ENCODE data around the gene ZBTB40.

The ZBTB40 gene

DNA sequence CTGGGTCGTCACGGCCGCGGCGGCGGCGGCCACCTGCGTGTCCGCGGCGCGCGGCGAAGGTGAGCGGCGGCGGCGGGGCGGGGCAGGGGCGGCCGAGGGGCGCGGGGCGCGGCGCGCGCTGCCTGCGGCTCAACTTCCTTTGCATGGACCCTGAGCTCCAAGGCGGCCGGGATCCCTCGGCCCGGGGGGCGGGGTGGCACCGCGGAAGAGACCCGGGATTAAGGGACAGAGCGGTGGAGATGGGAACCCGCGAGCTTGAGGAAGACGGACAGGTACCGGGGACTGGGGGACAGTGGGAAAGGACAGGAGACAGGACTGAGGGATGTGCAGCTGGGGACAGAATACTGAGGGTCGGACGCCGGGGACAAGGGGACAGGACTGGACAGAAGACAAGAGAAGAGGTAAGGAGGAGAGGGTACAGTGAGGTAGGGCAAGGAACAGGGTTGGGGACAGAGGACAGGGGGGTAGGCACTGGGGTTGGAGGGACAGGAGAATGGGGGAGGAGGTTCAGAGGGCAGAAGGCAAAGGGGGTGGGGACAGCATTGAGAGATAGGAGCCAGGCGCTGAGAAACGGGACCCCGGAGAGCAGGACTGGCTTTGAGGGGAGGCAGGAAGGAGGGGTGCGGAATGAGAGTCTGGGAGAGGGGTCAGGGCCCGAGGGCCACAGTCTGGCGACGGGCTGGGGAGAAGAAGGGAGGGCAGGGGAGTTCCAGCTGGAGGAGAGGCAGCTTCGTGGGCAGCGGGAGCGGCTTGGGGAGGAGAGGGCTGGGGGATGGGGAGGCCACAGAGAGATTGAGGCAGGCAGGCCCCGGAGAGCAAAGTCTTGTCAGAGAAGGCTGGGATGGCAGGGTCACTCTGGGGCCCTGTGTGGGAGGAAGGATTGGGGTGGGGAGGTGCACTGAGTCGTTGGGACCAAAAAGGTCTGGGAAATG, 112.3 kb downstream of the ZBTB40 start:
- TF ChIP-seq, protein P1, sequence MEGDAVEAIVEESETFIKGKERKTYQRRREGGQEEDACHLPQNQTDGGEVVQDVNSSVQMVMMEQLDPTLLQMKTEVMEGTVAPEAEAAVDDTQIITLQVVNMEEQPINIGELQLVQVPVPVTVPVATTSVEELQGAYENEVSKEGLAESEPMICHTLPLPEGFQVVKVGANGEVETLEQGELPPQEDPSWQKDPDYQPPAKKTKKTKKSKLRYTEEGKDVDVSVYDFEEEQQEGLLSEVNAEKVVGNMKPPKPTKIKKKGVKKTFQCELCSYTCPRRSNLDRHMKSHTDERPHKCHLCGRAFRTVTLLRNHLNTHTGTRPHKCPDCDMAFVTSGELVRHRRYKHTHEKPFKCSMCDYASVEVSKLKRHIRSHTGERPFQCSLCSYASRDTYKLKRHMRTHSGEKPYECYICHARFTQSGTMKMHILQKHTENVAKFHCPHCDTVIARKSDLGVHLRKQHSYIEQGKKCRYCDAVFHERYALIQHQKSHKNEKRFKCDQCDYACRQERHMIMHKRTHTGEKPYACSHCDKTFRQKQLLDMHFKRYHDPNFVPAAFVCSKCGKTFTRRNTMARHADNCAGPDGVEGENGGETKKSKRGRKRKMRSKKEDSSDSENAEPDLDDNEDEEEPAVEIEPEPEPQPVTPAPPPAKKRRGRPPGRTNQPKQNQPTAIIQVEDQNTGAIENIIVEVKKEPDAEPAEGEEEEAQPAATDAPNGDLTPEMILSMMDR (IDR thresholded peaks at IDR 0.05; ENCODE audit: borderline replicate concordance, control extremely low read depth, extremely low read depth, insufficient read depth, missing control alignments), result no peak

DNA sequence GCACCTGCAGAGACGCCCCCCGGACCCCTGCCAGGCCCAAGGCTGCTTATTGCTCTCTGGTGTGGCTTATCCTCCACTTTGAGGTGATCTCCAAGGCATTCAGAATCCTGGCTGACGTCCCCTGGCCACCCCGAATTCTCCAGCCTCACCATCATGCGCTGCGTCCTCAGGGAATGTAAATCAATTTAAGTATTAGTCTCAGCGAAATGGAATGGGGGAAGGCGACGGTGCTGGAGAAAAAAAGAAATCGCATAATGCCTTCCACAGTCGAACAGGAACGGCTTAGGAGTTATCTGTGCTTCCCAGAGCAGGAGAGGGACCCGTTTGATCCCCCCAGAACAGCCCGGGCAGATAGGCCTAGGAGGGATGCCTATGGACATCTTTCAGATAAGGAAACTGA, 114.5 kb downstream of the ZBTB40 start:
- in situ Hi-C loops (cut with MboI; ENCODE audit: low sequenced_read_pairs, unreplicated experiment), result no loop called here
- TF ChIP-seq, protein P1 (IDR thresholded peaks at IDR 0.05; ENCODE audit: borderline replicate concordance, control extremely low read depth, extremely low read depth, insufficient read depth, missing control alignments), result no peak
- DNase-seq (ENCODE audit: low spot score), result no peak

More for the DNA sequence above, 112.3 kb downstream of the ZBTB40 start:
- no peak for DNase-seq (ENCODE audit: low spot score)
- in situ Hi-C loops (cut with MboI; ENCODE audit: low sequenced_read_pairs, unreplicated experiment), result no loop called here

DNA sequence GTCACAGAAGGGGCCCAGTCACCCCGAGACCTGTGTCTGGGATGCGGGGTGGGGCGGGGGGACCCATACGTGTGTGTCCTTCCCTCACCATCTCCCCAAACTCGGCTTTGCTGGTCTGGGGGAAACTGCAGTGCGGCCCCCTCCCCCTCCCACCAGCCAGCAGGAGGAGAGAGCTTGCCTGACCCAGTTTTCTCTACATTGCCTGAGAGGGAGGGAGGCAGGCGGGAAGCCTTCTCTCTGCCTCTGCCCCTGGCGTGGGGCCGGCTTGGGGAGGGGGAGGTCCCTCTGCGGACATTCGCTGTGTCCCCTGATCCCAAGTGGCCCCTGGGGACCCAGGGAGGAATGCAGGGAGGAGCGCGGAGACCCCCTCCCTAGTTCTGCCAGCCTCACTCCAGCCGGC, 115.5 kb downstream of the ZBTB40 start:
- no peak for DNase-seq (ENCODE audit: low spot score)
- TF ChIP-seq, protein P1 (IDR thresholded peaks at IDR 0.05; ENCODE audit: borderline replicate concordance, control extremely low read depth, extremely low read depth, insufficient read depth, missing control alignments), result no peak
- in situ Hi-C loops (cut with MboI; ENCODE audit: low sequenced_read_pairs, unreplicated experiment), result no loop called here

DNA sequence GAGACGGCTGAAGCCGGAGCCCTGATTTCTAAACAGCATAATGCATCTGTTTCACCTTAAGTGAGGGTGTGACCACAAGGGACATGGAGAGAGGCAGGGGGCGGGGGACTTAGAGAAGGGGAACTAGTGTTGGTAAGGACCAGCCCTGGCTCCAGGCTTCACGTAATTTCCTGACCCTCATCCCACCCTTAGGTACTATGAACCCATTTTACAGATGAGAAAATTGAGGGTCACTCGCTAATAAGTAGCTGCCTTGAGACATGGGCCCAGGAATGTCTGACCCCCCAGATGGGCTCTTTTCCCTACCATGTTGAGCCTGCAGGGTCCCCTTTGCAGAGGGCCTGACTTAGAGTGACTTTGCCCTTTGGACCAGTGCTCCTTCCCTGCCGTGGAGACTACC, 116.3 kb downstream of the ZBTB40 start:
- TF ChIP-seq, protein P1 (IDR thresholded peaks at IDR 0.05; ENCODE audit: borderline replicate concordance, control extremely low read depth, extremely low read depth, insufficient read depth, missing control alignments), result no peak
- no peak for DNase-seq (ENCODE audit: low spot score)
- in situ Hi-C loops (cut with MboI; ENCODE audit: low sequenced_read_pairs, unreplicated experiment), result no loop called here

DNA sequence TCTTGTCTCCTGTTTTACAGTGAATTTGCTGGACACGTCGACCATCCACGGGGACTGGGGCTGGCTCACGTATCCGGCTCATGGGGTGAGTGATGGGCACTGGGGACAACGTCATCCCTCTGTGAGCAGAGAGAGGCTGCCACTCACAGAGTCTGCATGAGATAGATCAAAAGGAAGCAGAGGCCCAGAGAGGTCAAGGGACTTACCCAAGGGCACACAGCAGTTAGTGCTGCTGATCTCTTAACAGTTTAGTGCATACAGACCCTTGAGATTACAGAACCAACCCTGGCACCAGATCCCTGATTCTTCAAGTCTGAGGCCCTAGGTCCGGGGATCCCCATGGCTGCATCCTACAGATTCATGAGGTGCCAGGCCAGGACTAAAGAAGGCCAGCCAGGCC, 117.6 kb downstream of the ZBTB40 start:
- no peak for DNase-seq (ENCODE audit: low spot score)
- in situ Hi-C loops (cut with MboI; ENCODE audit: low sequenced_read_pairs, unreplicated experiment), result no loop called here
- TF ChIP-seq, protein P1 (IDR thresholded peaks at IDR 0.05; ENCODE audit: borderline replicate concordance, control extremely low read depth, extremely low read depth, insufficient read depth, missing control alignments), result no peak

DNA sequence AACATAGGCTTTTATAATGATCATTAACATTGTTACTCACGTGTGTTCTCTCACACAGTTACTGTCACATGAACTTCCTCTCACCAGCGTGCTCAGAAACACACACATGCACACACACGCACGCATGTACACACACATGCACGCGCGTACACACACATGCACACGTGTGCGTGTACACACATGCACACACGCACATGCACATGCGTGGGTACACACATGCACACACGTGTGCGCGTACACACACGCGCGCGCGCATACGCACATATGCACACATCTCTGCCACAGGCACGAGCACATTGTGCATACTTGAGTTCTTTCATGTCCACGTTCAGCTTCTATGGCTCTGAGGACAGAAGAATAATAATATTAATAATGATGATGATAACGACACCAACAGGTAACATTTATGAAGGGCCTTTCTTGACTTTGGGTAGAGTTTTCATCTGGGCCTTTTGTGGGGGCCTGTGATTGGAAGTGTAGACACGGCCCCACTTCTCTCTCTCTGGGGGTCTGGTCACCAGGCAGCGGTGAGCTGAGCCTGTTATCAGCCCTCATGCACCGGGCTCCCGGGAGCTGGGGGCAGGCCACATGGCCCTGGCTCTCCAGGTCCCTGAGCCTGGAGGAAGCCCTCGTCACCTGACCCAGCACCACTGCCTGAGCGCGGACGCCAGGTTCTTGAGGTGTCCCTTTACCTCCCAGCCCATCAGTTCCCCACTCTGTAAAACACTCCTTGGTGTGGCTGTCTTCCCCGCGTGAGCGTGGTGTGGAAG, 118.7 kb downstream of the ZBTB40 start:
- no peak for DNase-seq (ENCODE audit: low spot score)
- in situ Hi-C loops (cut with MboI; ENCODE audit: low sequenced_read_pairs, unreplicated experiment), result no loop called here
- TF ChIP-seq, protein P1 (IDR thresholded peaks at IDR 0.05; ENCODE audit: borderline replicate concordance, control extremely low read depth, extremely low read depth, insufficient read depth, missing control alignments), result no peak

Data from GM13976 (cell line).